Activated T-cell treated with anti-CD3 and anti-CD28 coated beads for 1 hour (primary cell): ENCODE results near the gene FGFR3.

ENCODE experiments used
- DNase-seq: peaks from one replicate; pipeline ENCODE4 v3.0.0-alpha.2; 2020; ENCODE audit warnings: low read depth

FGFR3 gene

GRCh38 chr4:1756893-1757779, 36.0 kb upstream of the FGFR3 start:
- DNase-seq = no peak

DNA sequence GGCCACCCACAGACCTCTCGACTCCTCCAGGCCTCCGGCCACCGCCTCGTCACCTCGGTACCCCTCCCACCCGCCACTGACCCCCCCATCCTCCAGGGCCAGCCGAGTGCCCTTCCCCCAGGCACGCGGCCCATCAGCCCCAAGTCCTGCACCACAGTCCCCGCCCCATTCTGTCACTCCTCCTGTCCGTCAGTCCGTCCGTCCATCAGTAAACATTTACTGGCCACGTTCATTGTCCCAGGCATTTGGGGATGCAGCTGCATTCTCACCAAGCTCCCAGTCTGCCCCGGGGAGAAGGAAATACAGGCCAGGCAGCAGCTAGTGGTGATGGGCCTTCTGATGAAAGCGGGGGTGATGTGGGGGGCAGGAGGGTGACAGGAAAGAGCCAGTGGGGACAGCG, 35.3 kb upstream of the FGFR3 start:
- no peak for DNase-seq

- no peak for DNase-seq
Observed at GRCh38 chr4:1758306-1759121, 34.6 kb upstream of the FGFR3 start.

- no peak for DNase-seq
Observed at GRCh38 chr4:1759170-1759817, 33.8 kb upstream of the FGFR3 start.

- DNase-seq = no peak
Observed at GRCh38 chr4:1759818-1760223, 33.3 kb upstream of the FGFR3 start.

GRCh38 chr4:1760521-1761071, 32.5 kb upstream of the FGFR3 start:
- no peak for DNase-seq

GRCh38 chr4:1761130-1761689, 31.9 kb upstream of the FGFR3 start:
- DNase-seq = no peak

GRCh38 chr4:1762264-1763010, 30.7 kb upstream of the FGFR3 start:
- no peak for DNase-seq

- no peak for DNase-seq
Observed at GRCh38 chr4:1763070-1763549, 30.0 kb upstream of the FGFR3 start.

- no peak for DNase-seq
Observed at GRCh38 chr4:1763550-1764080, 29.5 kb upstream of the FGFR3 start.

- no peak for DNase-seq
Observed at GRCh38 chr4:1764670-1765069, 28.4 kb upstream of the FGFR3 start.

DNA sequence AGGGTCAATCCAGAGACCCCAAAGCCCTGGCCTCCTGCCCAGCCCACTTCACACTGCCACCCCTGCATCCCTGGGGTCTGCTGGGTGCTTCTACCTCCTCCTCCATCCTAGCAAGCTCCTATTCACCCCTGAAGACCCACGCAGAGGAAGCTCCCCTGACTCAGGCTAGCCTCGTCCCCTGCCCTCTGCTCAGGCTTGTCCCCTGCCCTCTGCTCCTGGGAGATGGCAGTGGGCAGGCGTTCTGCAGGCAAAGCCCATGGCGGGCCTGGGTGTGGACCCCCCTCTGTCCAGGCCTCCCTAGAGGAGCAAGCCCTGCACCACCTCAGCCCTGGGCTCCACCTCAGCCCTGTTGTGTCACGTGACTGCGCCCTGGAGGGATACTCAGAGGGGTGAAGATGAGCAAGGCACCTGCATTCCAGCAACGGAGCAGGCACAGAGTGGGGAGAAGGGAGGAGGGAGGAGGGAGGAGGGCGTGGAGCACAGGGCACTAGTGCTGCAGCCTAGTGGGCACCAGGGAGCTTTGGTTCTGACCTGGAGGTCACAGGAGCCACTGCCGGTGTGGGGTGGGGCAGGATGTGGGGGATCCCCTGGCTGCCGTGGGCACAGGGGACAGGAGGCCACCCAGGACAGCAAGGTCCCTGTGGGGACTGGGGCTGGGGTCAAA, 27.6 kb upstream of the FGFR3 start:
- no peak for DNase-seq

DNA sequence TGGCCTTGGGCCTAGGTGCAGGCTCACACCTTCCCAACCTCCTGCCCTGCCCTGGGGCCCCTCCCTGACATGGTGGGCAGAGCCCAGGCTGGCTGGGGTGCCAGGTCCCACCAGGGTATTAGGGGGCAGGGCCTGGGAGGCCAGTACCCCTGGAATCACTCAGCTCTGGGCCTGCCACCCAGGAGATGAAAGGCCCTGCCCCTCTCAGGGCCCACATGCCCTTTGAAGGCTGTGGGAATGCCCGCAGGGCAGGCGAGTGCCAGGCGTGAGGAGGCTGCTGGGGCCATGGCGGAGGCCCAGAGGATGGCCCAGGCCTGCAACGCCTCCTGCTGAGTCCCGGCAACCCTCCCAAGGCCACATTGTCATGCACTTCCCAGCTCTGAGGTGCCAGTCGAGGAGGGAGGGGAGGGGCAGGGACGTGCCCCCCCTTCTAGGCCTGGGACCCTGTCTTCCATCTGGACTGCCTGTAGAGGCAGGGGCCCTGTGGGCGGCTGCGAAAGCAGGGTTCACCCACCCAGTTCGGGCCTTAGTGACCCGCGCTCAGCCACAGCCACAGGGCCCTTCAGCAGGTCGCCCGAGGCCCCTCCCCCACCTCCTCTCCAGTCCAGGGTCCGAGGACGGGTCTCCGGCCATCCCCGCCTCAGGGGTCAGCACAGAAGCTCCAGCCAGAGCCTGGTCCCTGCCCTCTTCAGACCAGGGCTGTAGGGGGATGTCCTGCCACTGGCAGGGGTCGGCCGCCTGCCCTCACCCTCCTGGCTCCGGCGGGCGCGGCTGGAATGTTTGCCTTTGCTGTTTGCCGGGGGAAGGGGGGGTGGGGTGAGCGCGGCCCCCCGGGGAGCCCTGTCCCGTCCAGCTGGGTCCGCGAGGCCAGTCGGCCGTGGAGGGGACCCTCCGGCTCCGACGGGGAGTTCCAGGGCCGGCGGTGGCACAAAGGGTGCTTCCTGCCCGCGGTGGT, 26.7 kb upstream of the FGFR3 start:
- no peak for DNase-seq

GRCh38 chr4:1767061-1767769, 25.9 kb upstream of the FGFR3 start:
- no peak for DNase-seq

DNA sequence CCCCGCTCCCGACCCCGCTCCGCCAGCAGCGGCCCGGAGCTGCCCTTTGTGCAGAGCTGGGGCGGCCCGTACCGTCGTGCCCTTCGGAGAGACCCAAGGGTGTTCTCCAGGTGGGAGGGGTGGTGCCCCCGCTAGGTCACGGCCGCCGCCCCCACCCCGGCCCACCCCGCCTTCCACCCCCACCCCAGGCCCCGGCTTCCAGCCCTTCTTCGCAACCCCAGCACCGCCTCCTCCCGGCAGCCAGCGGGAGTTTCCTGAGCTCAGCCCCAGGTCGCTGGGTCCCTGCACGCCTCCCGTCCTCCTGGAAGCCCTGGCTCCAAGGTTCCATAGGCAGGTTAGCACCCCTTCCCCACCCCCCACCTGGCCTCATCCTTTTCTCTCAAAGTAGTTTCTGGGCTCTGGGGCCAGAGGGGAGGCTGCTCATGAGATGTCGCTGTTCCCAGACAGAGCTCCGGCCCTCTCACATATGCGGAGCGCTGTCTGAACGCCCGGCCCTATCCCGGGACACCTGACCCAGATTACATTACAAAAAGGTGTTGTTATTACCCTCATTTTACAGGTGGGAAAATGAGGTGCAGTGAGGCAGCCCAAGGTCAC, 25.2 kb upstream of the FGFR3 start:
- no peak for DNase-seq

DNA sequence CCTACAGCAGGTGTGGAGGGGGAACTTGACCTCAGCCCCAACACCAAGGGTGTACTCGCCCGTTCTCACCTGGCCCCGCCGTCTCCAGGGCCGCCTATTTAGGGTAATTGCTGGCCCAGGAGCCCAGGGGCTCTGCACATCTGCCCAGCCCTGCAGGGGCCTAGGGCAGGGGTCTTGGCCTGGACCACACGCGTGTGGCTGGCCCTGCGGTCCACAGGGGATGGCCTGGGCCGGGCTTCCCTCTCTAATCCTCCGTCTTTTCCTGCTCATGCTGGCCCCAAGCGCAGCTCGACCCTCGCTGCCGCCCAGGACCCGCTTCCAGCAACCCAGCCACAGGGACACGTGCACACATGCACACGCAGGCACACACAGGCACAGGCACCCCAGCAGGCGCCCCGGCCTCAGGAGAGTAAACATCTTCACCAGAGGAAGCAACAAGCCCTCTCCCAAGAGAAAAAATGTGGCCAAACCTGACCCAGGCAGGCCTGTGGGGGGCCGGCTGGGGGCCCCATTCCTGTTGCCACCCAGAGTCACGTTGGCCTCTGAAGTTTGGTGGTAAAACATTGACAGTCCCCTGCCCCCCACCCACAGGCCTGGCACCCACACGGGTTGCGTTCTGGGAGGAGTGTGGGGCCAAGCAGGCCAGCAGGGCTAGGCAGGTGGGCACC, 24.6 kb upstream of the FGFR3 start:
- no peak for DNase-seq

DNA sequence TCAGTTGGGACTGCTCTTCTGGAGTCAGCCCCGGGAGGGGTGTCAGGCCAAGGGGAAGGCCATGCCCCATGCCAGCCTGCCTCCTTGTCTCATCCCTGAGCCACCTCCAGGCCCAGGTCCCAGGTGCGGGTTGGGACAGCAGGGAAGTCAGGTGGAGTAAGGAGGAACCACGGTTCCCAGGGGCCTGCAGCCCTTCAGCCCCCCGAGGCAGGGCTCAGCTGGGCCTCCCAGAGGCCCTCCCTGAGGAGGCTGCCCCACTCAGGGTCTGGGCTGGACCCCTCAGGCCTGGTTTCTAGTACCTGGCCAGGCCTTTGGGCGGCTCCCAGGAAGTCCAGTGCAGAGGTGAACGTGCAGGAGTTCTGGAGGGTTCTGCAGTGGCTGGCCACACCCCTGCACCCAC, 23.4 kb upstream of the FGFR3 start:
- no peak for DNase-seq

- DNase-seq = no peak
Observed at GRCh38 chr4:1770245-1770644, 22.8 kb upstream of the FGFR3 start.
